Activated naive CD8-positive, alpha-beta T cell treated with anti-CD3 and anti-CD28 coated beads for 36 hours (primary cell): ENCODE data around the gene ERCC4. TPM values are rescaled to one million over a fixed set of nuclear protein-coding genes. Genes with fewer than 3 reads are reported as not detected.

Experiments
- DNase-seq: peaks from one replicate; pipeline ENCODE4 v3.0.0; 2021
- H3K27ac Mint-ChIP-seq: one replicate; pipeline ENCODE4 v1.8.0; 2022; ENCODE audit warnings: mild to moderate bottlenecking, moderate library complexity, mixed read lengths
- H3K27me3 Mint-ChIP-seq: one replicate; pipeline ENCODE4 v1.8.0; 2022; ENCODE audit warnings: mild to moderate bottlenecking, mixed read lengths
- H3K36me3 Mint-ChIP-seq: one replicate; pipeline ENCODE4 v1.8.0; 2021; ENCODE audit warnings: mild to moderate bottlenecking, mixed read lengths
- H3K4me1 Mint-ChIP-seq: one replicate; pipeline ENCODE4 v1.8.0; 2021; ENCODE audit warnings: mixed read lengths
- H3K4me3 Mint-ChIP-seq: one replicate; pipeline ENCODE4 v1.8.0; 2022; ENCODE audit warnings: mild to moderate bottlenecking, moderate library complexity, mixed read lengths
- H3K9me3 Mint-ChIP-seq: one replicate; pipeline ENCODE4 v1.8.0; 2022; ENCODE audit warnings: mixed read lengths
- total RNA-seq, 2 experiments: library from RNA; stranded (reverse); gene quantifications; one replicate each; pipeline ENCODE4 v1.2.3, GENCODE V29; 2021

ERCC4 gene
- total RNA-seq, 2 experiments from 2014 or later, result 14.0 to 16.3 TPM

GRCh38 chr16:13983625-13984024 is 63.7 kb downstream of the ERCC4 start:
- Mint-ChIP-seq H3K4me1 (no peaks in the 10 kb centered on the region), H3K36me3 (peaks cover 1% of the 10 kb centered on the region), H3K27ac (no peak overlapping the region), H3K27me3 (peaks cover 5% of the 10 kb centered on the region), H3K4me3 (no peak overlapping the region), H3K9me3 (peaks cover 5% of the 10 kb centered on the region)
- DNase-seq, result no peak

GRCh38 chr16:13984794-13985193 is 64.8 kb downstream of the ERCC4 start:
- H3K27me3 Mint-ChIP-seq, result peaks cover 5% of the 10 kb centered on the region
- no peaks in the 10 kb centered on the region for H3K4me1 Mint-ChIP-seq
- no peak overlapping the region for H3K4me3 Mint-ChIP-seq
- DNase-seq, result no peak
- H3K9me3 Mint-ChIP-seq, result peaks cover 5% of the 10 kb centered on the region
- H3K27ac Mint-ChIP-seq, result no peak overlapping the region
- H3K36me3 Mint-ChIP-seq, result peaks cover 1% of the 10 kb centered on the region

GRCh38 chr16:13988038-13988437 is 68.1 kb downstream of the ERCC4 start:
- no peak for DNase-seq
- no peaks in the 10 kb centered on the region for H3K4me1 Mint-ChIP-seq
- no peak overlapping the region for H3K27ac Mint-ChIP-seq
- no peaks in the 10 kb centered on the region for H3K9me3 Mint-ChIP-seq
- no peak overlapping the region for H3K4me3 Mint-ChIP-seq
- H3K36me3 Mint-ChIP-seq, result no peaks in the 10 kb centered on the region
- peaks cover 13% of the 10 kb centered on the region for H3K27me3 Mint-ChIP-seq

DNA sequence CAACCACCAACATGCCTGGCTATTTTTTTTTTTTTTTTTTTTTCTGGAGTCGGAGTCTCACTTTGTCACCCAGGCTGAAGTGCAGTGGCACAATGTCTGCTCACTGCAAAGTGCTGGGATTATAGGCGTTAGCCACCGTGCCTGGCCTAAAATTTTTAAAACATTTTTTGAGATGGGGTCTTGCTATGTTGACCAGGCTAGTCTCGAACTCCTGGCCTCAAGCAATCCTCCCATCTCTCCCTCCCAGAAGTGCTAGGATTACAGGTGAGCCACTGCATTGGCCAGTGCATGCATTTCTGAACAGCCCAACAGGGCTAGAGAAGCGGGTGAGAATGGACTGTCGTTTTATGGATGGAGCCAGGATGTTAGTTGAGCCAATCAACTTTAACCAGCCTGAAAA is 72.4 kb downstream of the ERCC4 start:
- Mint-ChIP-seq H3K9me3 (no peaks in the 10 kb centered on the region), H3K4me1 (no peaks in the 10 kb centered on the region), H3K36me3 (no peaks in the 10 kb centered on the region), H3K27me3 (peaks cover 9% of the 10 kb centered on the region), H3K4me3 (no peak overlapping the region), H3K27ac (no peak overlapping the region)
- DNase-seq, result no peak

GRCh38 chr16:13992976-13993375 is 73.0 kb downstream of the ERCC4 start:
- Mint-ChIP-seq H3K27ac (no peak overlapping the region), H3K36me3 (no peaks in the 10 kb centered on the region), H3K4me1 (no peaks in the 10 kb centered on the region), H3K9me3 (no peaks in the 10 kb centered on the region), H3K27me3 (peaks cover 9% of the 10 kb centered on the region), H3K4me3 (no peak overlapping the region)
- DNase-seq, result no peak

GRCh38 chr16:13994239-13995106 is 74.5 kb downstream of the ERCC4 start:
- H3K27ac Mint-ChIP-seq, result no peak overlapping the region
- no peak for DNase-seq
- H3K4me1 Mint-ChIP-seq, result no peaks in the 10 kb centered on the region
- no peaks in the 10 kb centered on the region for H3K36me3 Mint-ChIP-seq
- H3K4me3 Mint-ChIP-seq, result no peak overlapping the region
- H3K9me3 Mint-ChIP-seq, result no peaks in the 10 kb centered on the region
- H3K27me3 Mint-ChIP-seq, result peaks cover 9% of the 10 kb centered on the region

DNA sequence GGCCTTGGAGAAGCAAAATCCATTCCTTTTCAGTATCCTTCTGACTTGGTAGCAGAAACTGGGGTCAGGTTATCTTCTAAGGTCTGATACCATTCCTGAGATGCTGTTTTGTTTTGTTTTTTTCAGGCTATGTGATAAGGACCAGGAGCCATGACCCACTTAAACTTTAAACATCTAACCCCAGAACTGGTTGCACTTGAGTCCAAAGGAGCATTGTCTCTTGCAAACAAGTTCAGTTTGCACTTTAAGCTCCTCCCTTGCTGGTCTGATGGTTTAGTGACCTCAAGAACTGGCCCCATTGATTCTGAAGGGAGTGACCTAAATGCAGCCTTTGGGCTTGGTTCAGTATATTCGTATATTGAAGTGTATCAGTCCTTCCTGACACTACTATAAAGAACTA is 75.2 kb downstream of the ERCC4 start:
- H3K4me1 Mint-ChIP-seq, result no peaks in the 10 kb centered on the region
- no peak overlapping the region for H3K4me3 Mint-ChIP-seq
- H3K9me3 Mint-ChIP-seq, result no peaks in the 10 kb centered on the region
- DNase-seq, result no peak
- no peak overlapping the region for H3K27ac Mint-ChIP-seq
- H3K36me3 Mint-ChIP-seq, result no peaks in the 10 kb centered on the region
- H3K27me3 Mint-ChIP-seq, result peaks cover 9% of the 10 kb centered on the region

DNA sequence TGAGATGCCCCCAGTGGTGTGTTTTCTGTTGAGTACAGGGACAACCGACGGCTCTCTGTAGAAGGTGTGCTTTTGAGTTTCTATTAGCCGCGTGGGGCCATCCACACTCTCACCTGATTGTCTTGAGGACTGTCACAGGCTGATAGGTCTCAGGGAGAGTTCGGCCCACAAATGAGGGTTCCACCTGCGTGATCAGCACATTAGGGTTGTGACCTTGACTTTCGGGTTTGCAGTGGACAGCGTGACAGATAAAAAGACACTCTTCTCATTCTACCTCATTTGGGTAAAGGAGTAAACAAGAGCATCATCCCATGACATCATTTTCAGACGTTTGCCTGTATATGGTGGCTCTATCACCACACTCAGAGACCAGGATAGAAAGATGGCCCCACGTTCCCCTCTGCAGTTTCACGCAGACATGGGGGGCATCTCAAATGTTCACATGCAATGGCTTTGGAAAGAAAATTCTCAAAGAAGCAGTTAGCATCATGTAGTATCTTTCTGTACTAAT is 76.9 kb downstream of the ERCC4 start:
- Mint-ChIP-seq H3K4me1 (no peaks in the 10 kb centered on the region), H3K27ac (no peak overlapping the region), H3K27me3 (peaks cover 13% of the 10 kb centered on the region), H3K36me3 (no peaks in the 10 kb centered on the region), H3K9me3 (no peaks in the 10 kb centered on the region), H3K4me3 (no peak overlapping the region)
- no peak for DNase-seq

GRCh38 chr16:13997526-13997925 is 77.6 kb downstream of the ERCC4 start:
- Mint-ChIP-seq H3K9me3 (no peaks in the 10 kb centered on the region), H3K4me1 (peaks cover 4% of the 10 kb centered on the region), H3K27me3 (peaks cover 20% of the 10 kb centered on the region), H3K36me3 (no peaks in the 10 kb centered on the region), H3K4me3 (no peak overlapping the region), H3K27ac (no peak overlapping the region)
- DNase-seq, result no peak

DNA sequence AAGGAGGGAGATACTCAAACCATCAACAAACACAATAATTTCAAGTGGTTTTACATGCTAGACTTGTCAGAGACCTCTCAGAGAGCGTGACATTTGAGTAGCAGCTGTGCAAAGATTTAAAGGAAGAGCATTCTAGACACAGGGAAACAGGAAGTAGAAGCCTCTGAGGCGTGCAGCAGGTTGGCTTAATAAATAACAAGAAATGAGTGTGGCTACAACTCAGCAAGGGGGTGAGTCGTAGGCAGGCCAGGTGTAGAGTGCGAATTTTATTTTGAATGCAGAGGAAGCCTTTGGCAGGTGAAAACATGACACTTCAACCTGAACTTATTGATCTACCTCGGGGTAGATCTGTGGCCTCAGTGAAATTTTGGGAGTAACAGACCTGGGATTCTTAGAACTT is 78.0 kb downstream of the ERCC4 start:
- peaks cover 22% of the 10 kb centered on the region for H3K27me3 Mint-ChIP-seq
- no peak overlapping the region for H3K27ac Mint-ChIP-seq
- peaks cover 6% of the 10 kb centered on the region for H3K4me1 Mint-ChIP-seq
- H3K36me3 Mint-ChIP-seq, result no peaks in the 10 kb centered on the region
- H3K9me3 Mint-ChIP-seq, result no peaks in the 10 kb centered on the region
- DNase-seq, result no peak
- H3K4me3 Mint-ChIP-seq, result no peak overlapping the region

DNA sequence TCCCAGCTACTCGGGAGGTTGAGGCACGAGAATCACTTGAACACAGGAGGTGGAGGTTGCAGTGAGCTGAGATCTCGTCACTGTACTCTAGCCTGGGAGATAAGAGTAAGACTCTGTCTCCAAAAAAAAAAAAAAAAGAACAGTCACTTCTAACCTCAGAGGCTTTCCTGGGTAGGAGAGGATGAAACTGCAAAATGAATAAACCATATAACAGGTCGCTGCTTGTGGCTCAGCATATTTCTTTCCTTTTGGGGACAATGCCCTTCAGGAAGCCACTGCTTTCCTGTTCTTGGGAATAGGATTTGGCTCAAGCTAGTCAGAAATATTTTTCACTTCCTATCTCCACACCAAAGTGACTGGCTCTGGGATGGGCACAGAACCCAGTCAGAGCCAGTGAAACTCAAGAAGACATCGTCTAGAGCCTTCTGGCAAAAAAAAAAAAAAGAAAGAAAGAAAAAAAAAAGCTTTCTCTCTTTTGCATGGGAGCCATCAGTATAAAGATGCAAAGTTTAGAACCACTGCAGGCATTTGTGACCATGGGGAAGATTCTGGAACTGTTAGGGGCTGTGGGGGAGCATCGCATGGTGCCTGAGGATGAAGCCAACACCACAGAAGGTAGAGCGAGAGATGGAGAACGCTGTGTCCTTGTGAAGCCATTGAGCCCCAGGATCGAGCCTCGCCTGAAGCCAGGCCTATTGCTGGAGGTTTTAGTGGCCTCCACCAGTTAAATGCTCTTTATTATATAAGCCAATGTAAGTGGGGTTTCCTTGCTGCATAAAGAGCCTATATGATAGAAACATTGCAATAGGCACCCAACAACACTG is 79.3 kb downstream of the ERCC4 start:
- no peak overlapping the region for H3K27ac Mint-ChIP-seq
- H3K4me3 Mint-ChIP-seq, result no peak overlapping the region
- no peaks in the 10 kb centered on the region for H3K36me3 Mint-ChIP-seq
- peaks cover 30% of the 10 kb centered on the region for H3K27me3 Mint-ChIP-seq
- H3K9me3 Mint-ChIP-seq, result no peaks in the 10 kb centered on the region
- H3K4me1 Mint-ChIP-seq, result peaks cover 8% of the 10 kb centered on the region
- DNase-seq, result no peak

GRCh38 chr16:13999895-14000425 is 80.0 kb downstream of the ERCC4 start:
- H3K4me3 Mint-ChIP-seq, result no peak overlapping the region

GRCh38 chr16:14001521-14001920 is 81.6 kb downstream of the ERCC4 start:
- Mint-ChIP-seq H3K27me3 (peaks cover 36% of the 10 kb centered on the region), H3K36me3 (no peaks in the 10 kb centered on the region), H3K4me3 (no peak overlapping the region), H3K27ac (no peak overlapping the region), H3K4me1 (peaks cover 8% of the 10 kb centered on the region), H3K9me3 (no peaks in the 10 kb centered on the region)
- no peak for DNase-seq

More at GRCh38 chr16:13999895-14000425, 80.0 kb downstream of the ERCC4 start:
- Mint-ChIP-seq H3K36me3 (no peaks in the 10 kb centered on the region), H3K27ac (no peak overlapping the region), H3K9me3 (no peaks in the 10 kb centered on the region), H3K4me1 (peaks cover 8% of the 10 kb centered on the region), H3K27me3 (peaks cover 32% of the 10 kb centered on the region)
- DNase-seq, result no peak
